Stimulated activated CD8-positive, alpha-beta memory T cell treated with anti-CD3 and anti-CD28 coated beads, Interleukin-7, amount 100 ng/mL, for 48 hours (primary cell): ENCODE data around the gene SMIM36.
"Not testable (repeated sequence)": the region's sequence is repeated elsewhere in the genome, so short reads cannot be mapped to it uniquely, and the experiment has no call there.

Experiments used
- DNase-seq, 2 donors: peaks; one replicate each; pipeline ENCODE4 v3.0.0-alpha.2; 2020; ENCODE audit warnings: low read depth in 1 of 2; ENCODE audit errors: extremely low read depth in 1 of 2

The SMIM36 gene

GRCh38 chr17:55417411-55418268, 93.6 kb downstream of the SMIM36 start:
- no peak for DNase-seq

- DNase-seq, result no peak
Observed at GRCh38 chr17:55416470-55417052, 94.7 kb downstream of the SMIM36 start.

- DNase-seq, result no peak
Observed at GRCh38 chr17:55416000-55416399, 95.3 kb downstream of the SMIM36 start.

- DNase-seq, result no peak
Observed at GRCh38 chr17:55414983-55415382, 96.3 kb downstream of the SMIM36 start.

GRCh38 chr17:55413825-55414489, 97.3 kb downstream of the SMIM36 start:
- DNase-seq, result peak in 1 of 2 donors; percentile 8

GRCh38 chr17:55411463-55411855, 99.8 kb downstream of the SMIM36 start:
- no peak for DNase-seq

GRCh38 chr17:55410722-55411462, 100.4 kb downstream of the SMIM36 start:
- no peak for DNase-seq

GRCh38 chr17:55409030-55409800, 102.0 kb downstream of the SMIM36 start:
- no peak for DNase-seq

- DNase-seq, result no peak
Observed at GRCh38 chr17:55407641-55408566, 103.3 kb downstream of the SMIM36 start.

GRCh38 chr17:55405600-55405999, 105.7 kb downstream of the SMIM36 start:
- no peak for DNase-seq

GRCh38 chr17:55404197-55404596, 107.1 kb downstream of the SMIM36 start:
- DNase-seq, result not testable (repeated sequence)

- DNase-seq, result no peak
Observed at GRCh38 chr17:55402374-55402773, 108.9 kb downstream of the SMIM36 start.
